Heart left ventricle (tissue), 16 donors: Measurements from ENCODE around the gene FAR2. TPM values are rescaled to one million over a fixed set of nuclear protein-coding genes. Genes with fewer than 3 reads are reported as not detected.

Experiments used
- ATAC-seq, 4 donors: fragments of 200-7000 bp; cut with Tn5 transposase; one replicate each; pipeline ENCODE4 v1.9.1; 2020 to 2022; ENCODE audit warnings: moderate library complexity in 4 of 4, mild to moderate bottlenecking in 3 of 4, moderate number of reproducible peaks in 1 of 4
- DNase-seq, 5 donors: peaks; one replicate each; pipeline ENCODE4 v3.0.0-alpha.2; 2020
- H3K27ac ChIP-seq, 12 donors: fragments of 200-600 bp; sonication (generic) in 4 of 12; one replicate each; pipeline versions ENCODE4 v1.5.0 to v1.8.0; 2016 to 2022; ENCODE audit warnings: mild to moderate bottlenecking in 2 of 12
- H3K27me3 ChIP-seq, 9 donors: fragments of 200-600 bp; sonication (generic) in 2 of 9; one replicate each; pipeline versions ENCODE4 v1.5.1 to v1.8.0; 2016 to 2022; ENCODE audit warnings: mild to moderate bottlenecking in 3 of 9
- H3K36me3 ChIP-seq, 9 donors: fragments of 200-600 bp; sonication (generic) in 2 of 9; one replicate each; pipeline versions ENCODE4 v1.5.0 to v1.8.0; 2018 to 2022; ENCODE audit warnings: mild to moderate bottlenecking in 2 of 9
- H3K4me1 ChIP-seq, 12 donors: fragments of 200-600 bp; sonication (generic) in 4 of 12; one replicate each; pipeline versions ENCODE4 v1.5.0 to v1.8.0; 2016 to 2022; ENCODE audit warnings: mild to moderate bottlenecking in 3 of 12
- H3K4me3 ChIP-seq, 12 donors: fragments of 200-600 bp; sonication (generic) in 4 of 12; one replicate each; pipeline versions ENCODE4 v1.5.0 to v1.8.0; 2017 to 2022; ENCODE audit warnings: mild to moderate bottlenecking in 9 of 12, moderate library complexity in 4 of 12
- H3K9me3 ChIP-seq, 12 donors: fragments of 200-600 bp; sonication (generic) in 4 of 12; one replicate each; pipeline versions ENCODE4 v1.5.0 to v1.8.0; 2016 to 2022; ENCODE audit warnings: mild to moderate bottlenecking in 1 of 12
- CTCF ChIP-seq, 12 donors: fragments of 200-600 bp; sonication (generic) in 4 of 12; IDR thresholded peaks; one replicate each; pipeline versions ENCODE4 v1.5.0 to v1.8.0; 2018 to 2022; ENCODE audit warnings: antibody characterized with exemption in 12 of 12, mild to moderate bottlenecking in 5 of 12
- POLR2A ChIP-seq, 2 donors: fragments of 450-650 bp; IDR thresholded peaks; one replicate each; pipeline ENCODE4 v1.6.1; 2017; ENCODE audit warnings: antibody characterized with exemption in 2 of 2, mild to moderate bottlenecking in 2 of 2, moderate library complexity in 2 of 2
- WGBS, 4 donors: extraction: QIAGEN DNeasy Blood & Tissue Kit in 2 of 4; methylation state at CpG; one replicate each; pipeline versions ENCODE4 v1.1.5 to v1.1.7; 2013 to 2018; 5-methylcytosine and 5-hydroxymethylcytosine counted together
- intact Hi-C, 10 donors: fragments of 100-400 bp; cut with DNase I; formaldehyde crosslinking; loops; one replicate each; pipeline versions ENCODE4 v1.11.1 to v1.14.2; 2022
- polyA plus RNA-seq, 2 donors: library from polyadenylated mRNA; stranded (reverse); fragments of 200-250 nt; gene quantifications; one replicate each; pipeline ENCODE4 v1.2.3, GENCODE V29; 2013
- total RNA-seq, 9 donors: library from RNA; depleted of rRNA in 2 of 9; stranded (reverse); fragments of >200 nt in 2 of 9; fragmentation: NEBNext Ultra II Directional in 3 of 9; extraction: Animal tissue kit (Norgen Biotek cat#: 25700) in 3 of 9; gene quantifications; one replicate each; pipeline versions ENCODE4 v1.1.0 to v1.2.4, GENCODE V29; 2016 to 2023
- donor health status: ischemic (EF 13 %, LVEDD 7.1; RV severe dilation, severe dysfunction).
- donor health status: healthy with polysubstance abuse.
- donor health status: DM: no; HTN: yes; CAD: no.
- donor health status: DM: no; HTN: no; CAD: no.
- donor health status: ischemic (EF 25% LVEDD 6.9; RV normal size, moderate dysfunction).
- donor health status: ischemic (EF 25% LVEDD 5.7; RV mildly dilated, moderate dysfunction).
- donor health status: healthy.
- donor health status: DM: yes; HTN: yes; CAD: no.
- donor health status: ischemic (EF 35%, LVEDD 5.7; RV mildly dilated, moderate dysfunction).
- donor health status: nonischemic (EF 11% LVEDD 7.7; RV severe dilation, severe dysfunction).
- donor health status: DM: yes; HTN: yes; CAD: no.
- donor health status: PGD.
- donor health status: ischemic (EF 29% LVEDD 5.4; RV normal size, mild dysfunction).
- donor health status: nonischemic (EF 23%, LVEDD 6.1; RV moderate dilation, normal function).

The FAR2 gene
- total and polyA plus RNA-seq, 11 donors: 1.1 to 11.6 (median 3.0) TPM

GRCh38 chr12:29145372-29146170, 3.5 kb upstream of the FAR2 start:
- WGBS, 4 donors: 88 to 94% (median 90%) methylated on average over 14 of the region's 14 CpGs
- TF ChIP-seq CTCF (IDR thresholded peaks at IDR 0.05) (no peak), POLR2A (IDR thresholded peaks at IDR 0.05) (no peak)
- Histone ChIP-seq H3K27ac (no peak overlapping the region), H3K9me3 (peaks cover 0 to 14% (median 0%) of the 10 kb centered on the region in 12 donors), H3K36me3 (no peaks in the 10 kb centered on the region), H3K4me3 (no peak overlapping the region), H3K4me1 (peaks cover 0 to 20% (median 13%) of the 10 kb centered on the region in 12 donors), H3K27me3 (no peaks in the 10 kb centered on the region)
- intact Hi-C loops: no loop called here
- DNase-seq (no peak), ATAC-seq (no peak)

GRCh38 chr12:29146196-29146595, 2.9 kb upstream of the FAR2 start:
- H3K27ac ChIP-seq: no peak overlapping the region
- H3K36me3 ChIP-seq: no peaks in the 10 kb centered on the region
- intact Hi-C loops: no loop called here
- ATAC-seq: no peak
- peaks cover 0 to 8% (median 0%) of the 10 kb centered on the region in 12 donors for H3K9me3 ChIP-seq
- DNase-seq: no peak
- no peak overlapping the region for H3K4me3 ChIP-seq
- TF ChIP-seq CTCF (IDR thresholded peaks at IDR 0.05): no peak
- TF ChIP-seq POLR2A (IDR thresholded peaks at IDR 0.05): no peak
- peaks cover 0 to 24% (median 13%) of the 10 kb centered on the region in 12 donors for H3K4me1 ChIP-seq
- no peaks in the 10 kb centered on the region for H3K27me3 ChIP-seq

- H3K4me1 ChIP-seq: peaks cover 0 to 42% (median 19%) of the 10 kb centered on the region in 12 donors
- H3K4me3 ChIP-seq: peak overlapping the region; percentile 53 to 91 (median 79)
- intact Hi-C loops: no loop called here
- WGBS, 4 donors: 14 to 20% (median 17%) methylated on average over 14 of the region's 14 CpGs
- H3K36me3 ChIP-seq: no peaks in the 10 kb centered on the region
- peaks cover 0 to 6% (median 0%) of the 10 kb centered on the region in 12 donors for H3K9me3 ChIP-seq
- peak overlapping the region in 11 of 12 donors; percentile 71 to 91 (median 80) for H3K27ac ChIP-seq
- H3K27me3 ChIP-seq: no peaks in the 10 kb centered on the region
- DNase-seq (peak in 4 of 5 donors; percentile 40 to 73 (median 64)), ATAC-seq (peak in 3 of 4 donors; percentile 31 to 73 (median 38))
- no peak for TF ChIP-seq CTCF (IDR thresholded peaks at IDR 0.05)
- TF ChIP-seq POLR2A (IDR thresholded peaks at IDR 0.05): no peak
Observed at GRCh38 chr12:29147731-29148595, 1.1 kb upstream of the FAR2 start.

- Histone ChIP-seq H3K4me3 (peak overlapping the region; percentile 53 to 91 (median 79)), H3K9me3 (peaks cover 0 to 6% (median 0%) of the 10 kb centered on the region in 12 donors), H3K36me3 (no peaks in the 10 kb centered on the region), H3K27me3 (no peaks in the 10 kb centered on the region), H3K27ac (peak overlapping the region in 11 of 12 donors; percentile 71 to 91 (median 80)), H3K4me1 (peaks cover 0 to 48% (median 21%) of the 10 kb centered on the region in 12 donors)
- WGBS, 4 donors: 3 to 4% (median 4%) methylated on average over 10 of the region's 10 CpGs
- peak in 3 of 4 donors; percentile 25 to 43 (median 33) for ATAC-seq
- intact Hi-C loops: no loop called here
- TF ChIP-seq CTCF (IDR thresholded peaks at IDR 0.05) (no peak), POLR2A (IDR thresholded peaks at IDR 0.05) (no peak)
- peak in 4 of 5 donors; percentile 20 to 46 (median 30) for DNase-seq
Observed at GRCh38 chr12:29148596-29148910, 525 bp upstream of the FAR2 start.
